ENCODE data around the gene DENND1A. TPM values are rescaled to one million over a fixed set of nuclear protein-coding genes. Genes with fewer than 3 reads are reported as not detected.

The DENND1A gene
- total and polyA plus RNA-seq, 5 experiments from 2014 or later: 2.6 to 14.3 (median 5.3) TPM

- H3K9me3 Mint-ChIP-seq: no peaks in the 10 kb centered on the region
- no peak for DNase-seq
- no peaks in the 10 kb centered on the region for H3K27me3 Mint-ChIP-seq
- H3K36me3 Mint-ChIP-seq: peaks cover 10 to 23% (median 20%) of the 10 kb centered on the region in 3 donors
- peaks cover 0 to 15% (median 1%) of the 10 kb centered on the region in 4 donors for H3K4me1 Mint-ChIP-seq
- no peak for ATAC-seq
- POLR2A ChIA-PET: no interaction called here
- no peak overlapping the region for H3K4me3 Mint-ChIP-seq
- H3K27ac Mint-ChIP-seq: peak overlapping the region in 2 of 10 donors; percentile 58 to 68
Observed at GRCh38 chr9:123607479-123607878, 322.4 kb downstream of the DENND1A start.

GRCh38 chr9:123606141-123606540, 323.8 kb downstream of the DENND1A start:
- Mint-ChIP-seq H3K27ac (no peak overlapping the region), H3K4me3 (no peak overlapping the region), H3K36me3 (peaks cover 10 to 23% (median 23%) of the 10 kb centered on the region in 3 donors), H3K4me1 (peaks cover 0 to 15% (median 1%) of the 10 kb centered on the region in 4 donors), H3K27me3 (no peaks in the 10 kb centered on the region), H3K9me3 (no peaks in the 10 kb centered on the region)
- POLR2A ChIA-PET: no interaction called here
- no peak for DNase-seq
- no peak for ATAC-seq

- H3K27ac Mint-ChIP-seq: no peak overlapping the region
- H3K4me3 Mint-ChIP-seq: no peak overlapping the region
- H3K36me3 Mint-ChIP-seq: peaks cover 10 to 23% (median 20%) of the 10 kb centered on the region in 3 donors
- no peaks in the 10 kb centered on the region for H3K27me3 Mint-ChIP-seq
- H3K9me3 Mint-ChIP-seq: no peaks in the 10 kb centered on the region
- DNase-seq: no peak
- POLR2A ChIA-PET: no interaction called here
- peaks cover 0 to 15% (median 1%) of the 10 kb centered on the region in 4 donors for H3K4me1 Mint-ChIP-seq
- no peak for ATAC-seq
Observed at GRCh38 chr9:123605286-123605685, 324.6 kb downstream of the DENND1A start.

- Mint-ChIP-seq H3K27me3 (no peaks in the 10 kb centered on the region), H3K9me3 (no peaks in the 10 kb centered on the region), H3K4me3 (no peak overlapping the region), H3K36me3 (peaks cover 10 to 25% (median 22%) of the 10 kb centered on the region in 3 donors), H3K4me1 (peaks cover 0 to 15% (median 1%) of the 10 kb centered on the region in 4 donors), H3K27ac (no peak overlapping the region)
- ATAC-seq (no peak), DNase-seq (no peak)
- POLR2A ChIA-PET: no interaction called here
Observed at GRCh38 chr9:123604861-123605260, 325.1 kb downstream of the DENND1A start.

- Mint-ChIP-seq H3K27me3 (no peaks in the 10 kb centered on the region), H3K9me3 (no peaks in the 10 kb centered on the region), H3K4me1 (peaks cover 0 to 3% (median 0%) of the 10 kb centered on the region in 4 donors), H3K27ac (no peak overlapping the region), H3K4me3 (no peak overlapping the region), H3K36me3 (peaks cover 3 to 16% (median 15%) of the 10 kb centered on the region in 3 donors)
- POLR2A ChIA-PET: no interaction called here
- DNase-seq (no peak), ATAC-seq (no peak)
Observed at GRCh38 chr9:123601828-123602227, 328.1 kb downstream of the DENND1A start.

GRCh38 chr9:123599781-123600180, 330.1 kb downstream of the DENND1A start:
- H3K4me1 Mint-ChIP-seq: peaks cover 0 to 2% (median 0%) of the 10 kb centered on the region in 4 donors
- H3K9me3 Mint-ChIP-seq: no peaks in the 10 kb centered on the region
- peaks cover 0 to 16% (median 12%) of the 10 kb centered on the region in 3 donors for H3K36me3 Mint-ChIP-seq
- H3K27ac Mint-ChIP-seq: no peak overlapping the region
- POLR2A ChIA-PET: no interaction called here
- no peak for DNase-seq
- no peak overlapping the region for H3K4me3 Mint-ChIP-seq
- H3K27me3 Mint-ChIP-seq: no peaks in the 10 kb centered on the region
- no peak for ATAC-seq

- peaks cover 0 to 16% (median 13%) of the 10 kb centered on the region in 3 donors for H3K36me3 Mint-ChIP-seq
- no peak for ATAC-seq
- DNase-seq: no peak
- H3K4me3 Mint-ChIP-seq: no peak overlapping the region
- peaks cover 0 to 2% (median 0%) of the 10 kb centered on the region in 4 donors for H3K4me1 Mint-ChIP-seq
- H3K27me3 Mint-ChIP-seq: no peaks in the 10 kb centered on the region
- H3K27ac Mint-ChIP-seq: peak overlapping the region in 1 of 10 donors; percentile 6
- POLR2A ChIA-PET: no interaction called here
- no peaks in the 10 kb centered on the region for H3K9me3 Mint-ChIP-seq
Observed at GRCh38 chr9:123597876-123598556, 331.9 kb downstream of the DENND1A start.

- Mint-ChIP-seq H3K4me3 (no peak overlapping the region), H3K36me3 (peaks cover 0 to 13% (median 11%) of the 10 kb centered on the region in 3 donors), H3K27ac (no peak overlapping the region), H3K4me1 (peaks cover 0 to 2% (median 0%) of the 10 kb centered on the region in 4 donors), H3K27me3 (no peaks in the 10 kb centered on the region), H3K9me3 (no peaks in the 10 kb centered on the region)
- POLR2A ChIA-PET: no interaction called here
- no peak for ATAC-seq
- no peak for DNase-seq
Observed at GRCh38 chr9:123597048-123597447, 332.9 kb downstream of the DENND1A start.

GRCh38 chr9:123591283-123591682, 338.6 kb downstream of the DENND1A start:
- Mint-ChIP-seq H3K4me1 (peaks cover 0 to 2% (median 0%) of the 10 kb centered on the region in 4 donors), H3K36me3 (peaks cover 31 to 38% (median 32%) of the 10 kb centered on the region in 3 donors), H3K9me3 (peaks cover 0 to 38% (median 21%) of the 10 kb centered on the region in 9 donors), H3K4me3 (no peak overlapping the region), H3K27ac (peak overlapping the region in 1 of 10 donors; percentile 26), H3K27me3 (no peaks in the 10 kb centered on the region)
- DNase-seq (no peak), ATAC-seq (no peak)
- POLR2A ChIA-PET: no interaction called here

- peaks cover 31 to 35% (median 34%) of the 10 kb centered on the region in 3 donors for H3K36me3 Mint-ChIP-seq
- no peak overlapping the region for H3K4me3 Mint-ChIP-seq
- no peaks in the 10 kb centered on the region for H3K27me3 Mint-ChIP-seq
- no peak for ATAC-seq
- peak overlapping the region in 1 of 10 donors; percentile 27 for H3K27ac Mint-ChIP-seq
- H3K4me1 Mint-ChIP-seq: no peaks in the 10 kb centered on the region
- no peak for DNase-seq
- POLR2A ChIA-PET: no interaction called here
- H3K9me3 Mint-ChIP-seq: peaks cover 0 to 38% (median 21%) of the 10 kb centered on the region in 9 donors
Observed at GRCh38 chr9:123590499-123590898, 339.4 kb downstream of the DENND1A start.

- DNase-seq: no peak
- no peaks in the 10 kb centered on the region for H3K4me1 Mint-ChIP-seq
- peaks cover 31 to 40% (median 34%) of the 10 kb centered on the region in 3 donors for H3K36me3 Mint-ChIP-seq
- POLR2A ChIA-PET: no interaction called here
- H3K9me3 Mint-ChIP-seq: peaks cover 0 to 38% (median 21%) of the 10 kb centered on the region in 9 donors
- ATAC-seq: no peak
- no peaks in the 10 kb centered on the region for H3K27me3 Mint-ChIP-seq
- no peak overlapping the region for H3K4me3 Mint-ChIP-seq
- H3K27ac Mint-ChIP-seq: no peak overlapping the region
Observed at GRCh38 chr9:123589361-123590239, 340.3 kb downstream of the DENND1A start.

GRCh38 chr9:123586275-123586674, 343.7 kb downstream of the DENND1A start:
- ATAC-seq: no peak
- Mint-ChIP-seq H3K4me3 (no peak overlapping the region), H3K27ac (peak overlapping the region in 1 of 10 donors; percentile 53), H3K9me3 (peaks cover 0 to 38% (median 21%) of the 10 kb centered on the region in 9 donors), H3K4me1 (no peaks in the 10 kb centered on the region), H3K36me3 (peaks cover 42 to 69% (median 62%) of the 10 kb centered on the region in 3 donors), H3K27me3 (no peaks in the 10 kb centered on the region)
- POLR2A ChIA-PET: no interaction called here
- no peak for DNase-seq
